Natural killer cell (primary cell): ENCODE results near the gene DGKA. TPM values are rescaled to one million over a fixed set of nuclear protein-coding genes. Genes with fewer than 3 reads are reported as not detected.
A peak's percentile ranks its signal among the peaks of the same experiment; 100 is the strongest.

Experiments used
- ATAC-seq, 3 donors: fragments of 150-1000 bp in 2 of 3; fragments of 200-7000 bp in 1 of 3; cut with Tn5 transposase; 1 replicate in 1 of 3; 2 replicates in 2 of 3; pipeline ENCODE4 v1.10.0; 2021; ENCODE audit warnings: mild to moderate bottlenecking in 2 of 3, moderate library complexity in 2 of 3
- DNase-seq, 2 donors: peaks; one replicate each; pipeline versions ENCODE4 v3.0.0 to v3.0.0-alpha.2; 2013 to 2021; ENCODE audit warnings: mixed read lengths in 1 of 2
- H3K27ac ChIP-seq: one replicate; pipeline ENCODE4 v1.5.1; 2013; ENCODE audit warnings: mild to moderate bottlenecking, low read length
- H3K27me3 ChIP-seq: one replicate; pipeline ENCODE4 v1.6.1; 2013; ENCODE audit warnings: low read length; ENCODE audit not compliant: control insufficient read depth, insufficient read depth
- H3K36me3 ChIP-seq: one replicate; pipeline ENCODE4 v1.6.1; 2013; ENCODE audit warnings: low read length; ENCODE audit not compliant: control insufficient read depth, insufficient read depth
- H3K4me1 ChIP-seq: one replicate; pipeline ENCODE4 v1.6.1; 2013; ENCODE audit warnings: low read length; ENCODE audit not compliant: control insufficient read depth, insufficient read depth
- H3K4me3 ChIP-seq: one replicate; pipeline ENCODE4 v1.5.1; 2013; ENCODE audit warnings: low read length
- H3K9me3 ChIP-seq: one replicate; pipeline ENCODE4 v1.6.1; 2013; ENCODE audit warnings: low read length; ENCODE audit not compliant: control insufficient read depth, insufficient read depth
- H3K27ac Mint-ChIP-seq, 2 donors: one replicate each; pipeline ENCODE4 v1.8.0; 2022; ENCODE audit warnings: mild to moderate bottlenecking in 2 of 2, mixed read lengths in 2 of 2, moderate library complexity in 1 of 2
- H3K27me3 Mint-ChIP-seq, 2 donors: one replicate each; pipeline ENCODE4 v1.8.0; 2022; ENCODE audit warnings: low read depth in 2 of 2, mixed read lengths in 2 of 2
- H3K36me3 Mint-ChIP-seq: one replicate; pipeline ENCODE4 v1.8.0; 2022; ENCODE audit warnings: mixed read lengths
- H3K4me1 Mint-ChIP-seq, 2 donors: one replicate each; pipeline ENCODE4 v1.8.0; 2022; ENCODE audit warnings: mixed read lengths in 2 of 2
- H3K4me3 Mint-ChIP-seq: one replicate; pipeline ENCODE4 v1.8.0; 2022; ENCODE audit warnings: mild to moderate bottlenecking, moderate library complexity, mixed read lengths
- H3K9me3 Mint-ChIP-seq, 2 donors: one replicate each; pipeline ENCODE4 v1.8.0; 2022; ENCODE audit warnings: mixed read lengths in 2 of 2
- CTCF ChIP-seq: fragments of 200-600 bp; IDR thresholded peaks from one replicate; pipeline ENCODE4 v1.8.0; 2022; ENCODE audit warnings: antibody characterized with exemption
- WGBS: methylation state at CpG from one replicate; pipeline ENCODE4 v1.1.7; 2013; ENCODE audit warnings: missing lambda C conversion rate; ENCODE audit not compliant: insufficient coverage; 5-methylcytosine and 5-hydroxymethylcytosine counted together
- intact Hi-C: fragments of 100-400 bp; cut with micrococcal nuclease; formaldehyde crosslinking; loops from one replicate; pipeline ENCODE4 v1.14.2; 2022
- total RNA-seq, 4 donors: library from RNA; stranded (reverse); fragments of 120-200 nt in 1 of 4; gene quantifications; one replicate each; pipeline versions ENCODE4 v1.2.3 to v1.2.4, GENCODE V29; 2013 to 2022

The DGKA gene
- 100 to 1,000 TPM; 137 to 145 (median 142) TPM for total RNA-seq
- 136 TPM for total RNA-seq (2013)

DNA sequence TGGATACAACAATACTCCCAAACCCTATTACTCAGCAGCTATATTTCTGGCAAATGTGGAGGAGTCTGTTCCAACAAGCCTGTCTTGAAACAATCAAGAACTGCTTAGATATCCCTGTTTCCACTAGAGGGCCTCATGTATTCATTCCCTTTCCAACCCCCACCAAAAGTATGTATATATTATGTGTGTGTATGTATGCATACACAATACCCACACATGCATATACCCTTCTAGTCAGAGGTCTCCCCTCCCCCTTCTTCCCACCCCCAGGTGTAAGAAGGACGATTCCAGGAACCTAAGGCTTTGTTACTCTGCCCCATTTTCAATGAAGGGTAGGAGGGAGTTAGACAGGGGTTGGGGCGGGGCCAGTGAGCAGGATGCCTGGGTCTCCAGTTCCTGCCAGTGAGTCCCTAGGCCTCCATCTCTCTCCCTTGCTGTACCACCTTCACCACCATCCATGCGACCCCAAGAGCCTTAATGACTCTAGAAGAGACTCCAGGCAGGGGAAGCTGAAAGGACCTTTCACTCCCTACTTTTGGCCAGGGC lies at the start of gene DGKA:
DGKA (plus strand) TSS at position 392 of the 546 bp plus-strand sequence. CDS start 5,342 bp downstream, outside the sequence.
- Mint-ChIP-seq H3K27ac (peak within 1 kb of the TSS; percentile 97 to 98), H3K27me3 (no peaks in the 10 kb centered on the region), H3K4me3 (peak within 1 kb of the TSS; percentile 99), H3K36me3 (no peaks in the 10 kb centered on the region), H3K9me3 (no peaks in the 10 kb centered on the region), H3K4me1 (peaks cover 51 to 65% of the 10 kb centered on the region in 2 donors)
- 20% methylated on average over 2 of the region's 3 CpGs for WGBS
- DNase-seq (peak; percentile 25 to 80), ATAC-seq (no peak)
- peaks cover 60% of the 10 kb centered on the region for H3K4me1 ChIP-seq
- peak; percentile 47 for TF ChIP-seq CTCF
- H3K27me3 ChIP-seq: no peaks in the 10 kb centered on the region
- H3K36me3 ChIP-seq: peaks cover 2% of the 10 kb centered on the region
- peak within 1 kb of the TSS; percentile 96 for H3K27ac ChIP-seq
- intact Hi-C loops: loop anchor here (5.0 kb wide), 1 partner anchor 204 kb away; the partner anchor contains the start of gene CD63
- H3K9me3 ChIP-seq: no peaks in the 10 kb centered on the region
- peak within 1 kb of the TSS; percentile 79 for H3K4me3 ChIP-seq

DNA sequence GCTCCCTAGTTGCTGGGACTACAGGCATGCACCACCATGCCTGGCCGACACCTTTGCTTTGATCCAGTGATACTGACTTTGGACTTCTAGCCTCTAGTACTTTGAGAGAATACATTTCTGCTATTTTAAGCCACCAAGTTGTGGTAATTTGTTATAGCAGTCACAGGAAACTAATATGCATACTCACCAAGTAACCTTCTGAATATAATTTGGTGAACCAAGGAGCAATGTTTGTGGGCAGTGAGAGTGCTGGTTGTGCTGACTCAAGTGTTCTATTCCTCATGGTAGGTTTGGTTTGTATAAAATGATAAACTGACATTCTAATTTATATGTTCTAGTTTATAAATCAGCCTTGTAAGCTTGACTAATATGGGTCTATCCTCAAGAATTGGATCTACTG lies 45.8 kb upstream of the DGKA start:
- no peaks in the 10 kb centered on the region for H3K4me1 Mint-ChIP-seq
- no peaks in the 10 kb centered on the region for H3K27me3 Mint-ChIP-seq
- H3K27me3 ChIP-seq: no peaks in the 10 kb centered on the region
- no peak overlapping the region for H3K4me3 Mint-ChIP-seq
- no peaks in the 10 kb centered on the region for H3K36me3 Mint-ChIP-seq
- intact Hi-C loops: no loop called here
- H3K9me3 ChIP-seq: no peaks in the 10 kb centered on the region
- no peak for DNase-seq
- no peaks in the 10 kb centered on the region for H3K36me3 ChIP-seq
- WGBS: 80% methylated on average over 1 of the region's 1 CpG
- no peak for ATAC-seq
- no peaks in the 10 kb centered on the region for H3K4me1 ChIP-seq
- no peak for TF ChIP-seq CTCF
- no peak overlapping the region for H3K27ac Mint-ChIP-seq
- H3K4me3 ChIP-seq: no peak overlapping the region
- no peaks in the 10 kb centered on the region for H3K9me3 Mint-ChIP-seq
- H3K27ac ChIP-seq: no peak overlapping the region

- Histone ChIP-seq H3K4me3 (no peak overlapping the region), H3K4me1 (no peaks in the 10 kb centered on the region), H3K9me3 (no peaks in the 10 kb centered on the region), H3K27me3 (no peaks in the 10 kb centered on the region), H3K36me3 (no peaks in the 10 kb centered on the region), H3K27ac (no peak overlapping the region)
- H3K27ac Mint-ChIP-seq: no peak overlapping the region
- H3K27me3 Mint-ChIP-seq: no peaks in the 10 kb centered on the region
- intact Hi-C loops: no loop called here
- H3K9me3 Mint-ChIP-seq: no peaks in the 10 kb centered on the region
- H3K4me1 Mint-ChIP-seq: no peaks in the 10 kb centered on the region
- H3K4me3 Mint-ChIP-seq: no peak overlapping the region
- WGBS: 87% methylated on average over 2 of the region's 4 CpGs
- no peaks in the 10 kb centered on the region for H3K36me3 Mint-ChIP-seq
- no peak for TF ChIP-seq CTCF
- no peak for DNase-seq
- ATAC-seq: no peak
These were observed 39.7 kb upstream of the DGKA start for GRCh38 chr12:55891310-55891709.

DNA sequence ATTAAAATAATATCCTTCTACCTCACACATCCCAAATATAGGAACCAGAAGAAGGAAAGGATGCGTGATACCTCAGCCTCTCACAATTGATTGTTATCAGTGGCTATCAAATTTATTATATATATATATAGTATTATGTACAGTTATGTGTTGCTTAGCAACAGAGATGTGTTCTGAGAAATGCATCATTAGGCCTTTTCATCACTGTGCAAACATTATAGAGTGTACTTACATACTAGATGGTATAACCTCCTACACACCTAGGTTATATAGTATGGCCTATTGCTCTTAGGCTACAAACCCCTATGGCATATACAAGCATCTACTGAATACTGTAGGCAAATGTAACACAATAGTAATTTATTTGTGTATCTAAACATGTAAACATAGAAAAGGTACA lies 37.2 kb upstream of the DGKA start:
- H3K4me1 Mint-ChIP-seq: no peaks in the 10 kb centered on the region
- H3K4me3 Mint-ChIP-seq: no peak overlapping the region
- TF ChIP-seq CTCF: no peak
- H3K9me3 Mint-ChIP-seq: no peaks in the 10 kb centered on the region
- H3K27me3 Mint-ChIP-seq: no peaks in the 10 kb centered on the region
- H3K4me3 ChIP-seq: no peak overlapping the region
- ATAC-seq (no peak), DNase-seq (no peak)
- H3K36me3 Mint-ChIP-seq: no peaks in the 10 kb centered on the region
- no peaks in the 10 kb centered on the region for H3K36me3 ChIP-seq
- no peak overlapping the region for H3K27ac Mint-ChIP-seq
- H3K4me1 ChIP-seq: no peaks in the 10 kb centered on the region
- intact Hi-C loops: no loop called here
- H3K27me3 ChIP-seq: no peaks in the 10 kb centered on the region
- no peak overlapping the region for H3K27ac ChIP-seq
- no peaks in the 10 kb centered on the region for H3K9me3 ChIP-seq
- WGBS: no CpG with 5 or more reads among the region's 1 CpG
